ENCODE measurements around the gene FARS2.

Gene FARS2

GRCh38 chr6:5599127-5599526 lies 337.8 kb downstream of the FARS2 start:
- Histone ChIP-seq H3K4me1 (ENCODE audit: control insufficient read depth, low read depth, low read length) (no peaks in the 10 kb centered on the region), H3K9ac (ENCODE audit: low read length) (no peak overlapping the region), H3K9me3 (ENCODE audit: control insufficient read depth, low read depth, low read length) (no peaks in the 10 kb centered on the region), H3K4me3 (ENCODE audit: low read length) (no peak overlapping the region), H3K27ac (ENCODE audit: low read length) (no peak overlapping the region), H3K36me3 (ENCODE audit: control insufficient read depth, low read depth, low read length) (no peaks in the 10 kb centered on the region), H3K27me3 (ENCODE audit: control insufficient read depth, insufficient read depth, low read length) (no peaks in the 10 kb centered on the region)

DNA sequence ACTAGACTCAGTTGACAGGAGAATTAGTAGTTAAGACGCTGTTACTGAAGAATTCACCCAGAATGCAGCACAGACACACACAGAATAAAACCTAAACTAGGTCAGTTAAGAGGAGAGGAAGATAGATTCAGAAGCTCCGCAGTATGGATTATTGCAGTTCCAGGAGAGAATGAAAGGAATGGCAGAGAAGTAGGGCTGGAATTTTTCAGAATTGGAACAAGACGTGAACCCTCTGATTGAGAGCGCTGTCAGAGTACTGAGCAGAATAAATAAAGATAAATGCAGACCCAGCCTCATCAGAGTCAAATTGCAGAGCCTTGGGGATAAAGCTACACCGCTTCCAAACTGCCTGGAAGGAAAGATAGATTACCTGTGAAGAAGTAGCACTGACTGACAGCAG lies 344.6 kb downstream of the FARS2 start:
- no peaks in the 10 kb centered on the region for H3K9me3 ChIP-seq (ENCODE audit: control insufficient read depth, low read depth, low read length)
- no peaks in the 10 kb centered on the region for H3K27me3 ChIP-seq (ENCODE audit: control insufficient read depth, insufficient read depth, low read length)
- H3K36me3 ChIP-seq (ENCODE audit: control insufficient read depth, low read depth, low read length): no peaks in the 10 kb centered on the region
- no peak overlapping the region for H3K27ac ChIP-seq (ENCODE audit: low read length)
- no peak overlapping the region for H3K9ac ChIP-seq (ENCODE audit: low read length)
- H3K4me3 ChIP-seq (ENCODE audit: low read length): no peak overlapping the region
- H3K4me1 ChIP-seq (ENCODE audit: control insufficient read depth, low read depth, low read length): no peaks in the 10 kb centered on the region

DNA sequence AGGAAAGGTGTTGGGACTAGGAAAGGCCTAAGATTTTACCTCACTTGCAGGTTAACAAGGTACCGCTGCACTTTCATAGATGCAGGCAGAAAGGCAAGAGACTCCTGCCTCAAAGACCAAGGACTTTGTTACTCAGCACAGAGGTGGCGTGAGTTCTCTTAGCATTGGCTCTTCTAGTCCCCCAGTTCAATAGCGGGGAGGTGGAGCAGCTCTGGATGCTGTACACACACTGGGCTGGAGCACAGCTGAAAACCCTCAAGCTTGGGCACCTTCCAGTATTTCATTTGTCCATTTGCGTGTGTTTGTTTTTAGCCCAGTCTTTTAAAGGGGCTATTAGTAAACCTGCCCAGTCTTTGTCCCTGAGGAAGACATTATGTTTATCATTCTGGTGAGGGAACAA lies 345.2 kb downstream of the FARS2 start:
- Histone ChIP-seq H3K36me3 (ENCODE audit: control insufficient read depth, low read depth, low read length) (no peaks in the 10 kb centered on the region), H3K27me3 (ENCODE audit: control insufficient read depth, insufficient read depth, low read length) (no peaks in the 10 kb centered on the region), H3K4me1 (ENCODE audit: control insufficient read depth, low read depth, low read length) (no peaks in the 10 kb centered on the region), H3K9ac (ENCODE audit: low read length) (no peak overlapping the region), H3K27ac (ENCODE audit: low read length) (no peak overlapping the region), H3K9me3 (ENCODE audit: control insufficient read depth, low read depth, low read length) (no peaks in the 10 kb centered on the region), H3K4me3 (ENCODE audit: low read length) (no peak overlapping the region)

- Histone ChIP-seq H3K4me3 (ENCODE audit: low read length) (no peak overlapping the region), H3K9ac (ENCODE audit: low read length) (no peak overlapping the region), H3K4me1 (ENCODE audit: control insufficient read depth, low read depth, low read length) (no peaks in the 10 kb centered on the region), H3K36me3 (ENCODE audit: control insufficient read depth, low read depth, low read length) (no peaks in the 10 kb centered on the region), H3K27ac (ENCODE audit: low read length) (no peak overlapping the region), H3K27me3 (ENCODE audit: control insufficient read depth, insufficient read depth, low read length) (no peaks in the 10 kb centered on the region), H3K9me3 (ENCODE audit: control insufficient read depth, low read depth, low read length) (no peaks in the 10 kb centered on the region)
Measured at GRCh38 chr6:5610640-5611039, 349.3 kb downstream of the FARS2 start.

DNA sequence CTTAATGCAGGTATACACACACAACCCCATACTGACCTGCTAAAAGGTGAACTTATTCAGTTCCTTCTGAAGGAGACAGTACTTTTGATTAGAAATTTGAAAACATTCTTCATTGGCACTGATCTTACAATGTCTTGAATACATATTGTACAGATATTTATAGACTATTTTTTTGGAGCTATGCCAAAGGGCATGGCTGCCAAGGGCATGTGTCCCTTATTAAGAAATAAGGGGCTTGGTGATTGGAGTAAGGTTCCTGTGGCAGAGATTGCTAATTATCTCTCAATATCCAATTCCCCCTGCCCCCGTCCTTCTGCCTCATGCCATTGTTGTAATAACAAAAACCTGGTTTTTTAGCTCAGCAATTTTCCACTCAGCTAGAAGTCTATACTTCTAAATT lies 355.9 kb downstream of the FARS2 start:
- Histone ChIP-seq H3K27me3 (ENCODE audit: control insufficient read depth, insufficient read depth, low read length) (no peaks in the 10 kb centered on the region), H3K4me1 (ENCODE audit: control insufficient read depth, low read depth, low read length) (no peaks in the 10 kb centered on the region), H3K9ac (ENCODE audit: low read length) (no peak overlapping the region), H3K36me3 (ENCODE audit: control insufficient read depth, low read depth, low read length) (no peaks in the 10 kb centered on the region), H3K4me3 (ENCODE audit: low read length) (no peak overlapping the region), H3K27ac (ENCODE audit: low read length) (no peak overlapping the region), H3K9me3 (ENCODE audit: control insufficient read depth, low read depth, low read length) (no peaks in the 10 kb centered on the region)

DNA sequence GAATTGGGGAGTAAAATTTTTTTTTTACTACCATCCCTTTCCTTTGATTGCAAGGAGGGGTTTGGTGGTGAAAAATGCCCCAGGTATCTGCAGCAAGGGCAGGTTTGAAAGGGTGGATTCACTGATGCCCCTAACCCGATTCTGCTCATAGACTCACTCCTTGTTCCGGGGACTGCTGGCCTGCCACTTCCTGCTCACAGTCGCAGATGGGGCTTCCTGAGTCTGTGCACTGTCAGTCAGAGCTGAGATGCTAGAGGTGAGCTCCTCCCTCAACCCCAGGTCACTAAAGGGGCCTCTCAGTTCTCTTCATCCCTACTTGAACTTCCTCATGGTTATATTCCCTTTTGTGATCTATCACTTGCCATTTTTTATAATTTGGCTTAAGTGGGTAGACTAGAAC lies 357.9 kb downstream of the FARS2 start:
- H3K4me3 ChIP-seq (ENCODE audit: low read length): no peak overlapping the region
- H3K27me3 ChIP-seq (ENCODE audit: control insufficient read depth, insufficient read depth, low read length): no peaks in the 10 kb centered on the region
- H3K36me3 ChIP-seq (ENCODE audit: control insufficient read depth, low read depth, low read length): no peaks in the 10 kb centered on the region
- no peaks in the 10 kb centered on the region for H3K4me1 ChIP-seq (ENCODE audit: control insufficient read depth, low read depth, low read length)
- no peak overlapping the region for H3K9ac ChIP-seq (ENCODE audit: low read length)
- H3K27ac ChIP-seq (ENCODE audit: low read length): no peak overlapping the region
- H3K9me3 ChIP-seq (ENCODE audit: control insufficient read depth, low read depth, low read length): no peaks in the 10 kb centered on the region

- H3K27me3 ChIP-seq (ENCODE audit: control insufficient read depth, insufficient read depth, low read length): no peaks in the 10 kb centered on the region
- no peaks in the 10 kb centered on the region for H3K9me3 ChIP-seq (ENCODE audit: control insufficient read depth, low read depth, low read length)
- no peak overlapping the region for H3K27ac ChIP-seq (ENCODE audit: low read length)
- H3K36me3 ChIP-seq (ENCODE audit: control insufficient read depth, low read depth, low read length): no peaks in the 10 kb centered on the region
- no peak overlapping the region for H3K4me3 ChIP-seq (ENCODE audit: low read length)
- no peaks in the 10 kb centered on the region for H3K4me1 ChIP-seq (ENCODE audit: control insufficient read depth, low read depth, low read length)
- no peak overlapping the region for H3K9ac ChIP-seq (ENCODE audit: low read length)
Measured at GRCh38 chr6:5622276-5623005, 361.1 kb downstream of the FARS2 start.

DNA sequence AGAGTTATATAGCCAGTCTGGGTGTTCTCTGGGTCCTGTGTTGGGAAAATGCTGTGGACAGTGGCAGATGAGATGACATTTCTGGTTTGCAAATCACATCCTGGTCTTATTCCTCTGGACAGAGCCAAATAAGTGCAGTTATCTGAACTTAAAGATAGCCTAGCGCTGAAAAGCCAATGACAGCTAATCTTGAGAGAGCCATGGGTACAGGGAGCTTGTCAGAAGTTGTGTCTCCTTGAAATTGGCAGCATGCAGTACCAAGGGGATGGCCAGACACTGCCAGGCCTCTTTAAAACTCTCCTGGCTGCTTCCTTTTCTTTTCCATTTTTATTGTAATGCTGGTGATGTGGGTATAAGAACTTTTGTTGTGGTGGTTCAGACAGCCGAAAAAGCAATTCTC lies 362.5 kb downstream of the FARS2 start:
- Histone ChIP-seq H3K4me3 (ENCODE audit: low read length) (no peak overlapping the region), H3K9ac (ENCODE audit: low read length) (no peak overlapping the region), H3K27me3 (ENCODE audit: control insufficient read depth, insufficient read depth, low read length) (no peaks in the 10 kb centered on the region), H3K4me1 (ENCODE audit: control insufficient read depth, low read depth, low read length) (no peaks in the 10 kb centered on the region), H3K27ac (ENCODE audit: low read length) (no peak overlapping the region), H3K36me3 (ENCODE audit: control insufficient read depth, low read depth, low read length) (no peaks in the 10 kb centered on the region), H3K9me3 (ENCODE audit: control insufficient read depth, low read depth, low read length) (no peaks in the 10 kb centered on the region)

GRCh38 chr6:5624256-5624655 lies 362.9 kb downstream of the FARS2 start:
- H3K27ac ChIP-seq (ENCODE audit: low read length): no peak overlapping the region
- H3K27me3 ChIP-seq (ENCODE audit: control insufficient read depth, insufficient read depth, low read length): no peaks in the 10 kb centered on the region
- no peak overlapping the region for H3K4me3 ChIP-seq (ENCODE audit: low read length)
- no peak overlapping the region for H3K9ac ChIP-seq (ENCODE audit: low read length)
- no peaks in the 10 kb centered on the region for H3K9me3 ChIP-seq (ENCODE audit: control insufficient read depth, low read depth, low read length)
- H3K36me3 ChIP-seq (ENCODE audit: control insufficient read depth, low read depth, low read length): no peaks in the 10 kb centered on the region
- H3K4me1 ChIP-seq (ENCODE audit: control insufficient read depth, low read depth, low read length): no peaks in the 10 kb centered on the region

DNA sequence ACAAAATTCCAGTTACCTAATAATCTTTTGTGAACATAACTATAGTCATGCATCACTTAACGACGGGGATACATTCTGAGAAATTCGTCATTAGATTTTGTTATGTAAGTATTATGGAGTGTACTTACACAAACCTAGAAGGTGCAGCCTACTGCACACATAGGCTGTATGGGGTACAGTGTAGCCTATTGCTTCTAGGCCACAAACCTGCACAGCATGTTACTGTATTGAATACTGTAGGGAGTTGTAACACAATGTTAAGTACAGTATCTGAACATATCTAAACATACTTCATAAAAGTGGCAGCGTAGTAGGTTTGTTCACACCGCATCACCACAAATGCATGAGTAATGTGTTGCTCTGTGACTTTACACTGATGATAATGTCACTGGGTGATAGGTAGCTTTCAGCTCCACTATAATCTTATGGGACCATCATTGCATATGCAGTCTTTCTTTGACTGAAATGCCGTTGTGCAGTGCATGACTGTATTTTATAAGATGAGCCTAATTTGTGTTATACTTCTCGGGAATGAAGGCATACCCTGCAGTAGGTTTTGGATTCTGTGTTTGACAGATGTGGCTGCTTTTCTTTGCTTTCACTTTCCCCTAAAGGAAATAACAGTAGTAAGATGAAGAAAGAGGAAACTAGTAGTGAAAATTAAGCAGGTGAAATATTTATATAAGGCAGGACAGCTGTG lies 365.6 kb downstream of the FARS2 start:
- no peaks in the 10 kb centered on the region for H3K9me3 ChIP-seq (ENCODE audit: control insufficient read depth, low read depth, low read length)
- no peak overlapping the region for H3K9ac ChIP-seq (ENCODE audit: low read length)
- H3K36me3 ChIP-seq (ENCODE audit: control insufficient read depth, low read depth, low read length): no peaks in the 10 kb centered on the region
- H3K4me3 ChIP-seq (ENCODE audit: low read length): no peak overlapping the region
- no peak overlapping the region for H3K27ac ChIP-seq (ENCODE audit: low read length)
- no peaks in the 10 kb centered on the region for H3K4me1 ChIP-seq (ENCODE audit: control insufficient read depth, low read depth, low read length)
- H3K27me3 ChIP-seq (ENCODE audit: control insufficient read depth, insufficient read depth, low read length): no peaks in the 10 kb centered on the region

GRCh38 chr6:5630636-5631035 lies 369.3 kb downstream of the FARS2 start:
- no peaks in the 10 kb centered on the region for H3K36me3 ChIP-seq (ENCODE audit: control insufficient read depth, low read depth, low read length)
- no peaks in the 10 kb centered on the region for H3K4me1 ChIP-seq (ENCODE audit: control insufficient read depth, low read depth, low read length)
- no peak overlapping the region for H3K27ac ChIP-seq (ENCODE audit: low read length)
- H3K4me3 ChIP-seq (ENCODE audit: low read length): no peak overlapping the region
- no peaks in the 10 kb centered on the region for H3K27me3 ChIP-seq (ENCODE audit: control insufficient read depth, insufficient read depth, low read length)
- no peak overlapping the region for H3K9ac ChIP-seq (ENCODE audit: low read length)
- no peaks in the 10 kb centered on the region for H3K9me3 ChIP-seq (ENCODE audit: control insufficient read depth, low read depth, low read length)

- Histone ChIP-seq H3K27me3 (ENCODE audit: control insufficient read depth, insufficient read depth, low read length) (no peaks in the 10 kb centered on the region), H3K9me3 (ENCODE audit: control insufficient read depth, low read depth, low read length) (no peaks in the 10 kb centered on the region), H3K9ac (ENCODE audit: low read length) (no peak overlapping the region), H3K27ac (ENCODE audit: low read length) (no peak overlapping the region), H3K36me3 (ENCODE audit: control insufficient read depth, low read depth, low read length) (no peaks in the 10 kb centered on the region), H3K4me3 (ENCODE audit: low read length) (no peak overlapping the region), H3K4me1 (ENCODE audit: control insufficient read depth, low read depth, low read length) (no peaks in the 10 kb centered on the region)
Measured at GRCh38 chr6:5632348-5632935, 371.1 kb downstream of the FARS2 start.
